HL-60 (cell line): ENCODE measurements around the gene CLCN5.

Source experiments
- DNase-seq, 2 experiments: peaks; one replicate each; pipeline ENCODE4 v3.0.0-alpha.2; 2010 to 2020; ENCODE audit warnings: low read depth in 1 of 2, low spot score in 1 of 2
- H3K27ac ChIP-seq: fragments of 250-450 bp; sonication (Bioruptor Pico); replicated peaks from 2 replicates; pipeline ENCODE4 v1.5.1; 2020; ENCODE audit warnings: mild to moderate bottlenecking, moderate library complexity
- H3K27me3 ChIP-seq: fragments of 250-450 bp; sonication (Bioruptor Pico); 2 replicates; pipeline ENCODE4 v1.5.1; 2021; ENCODE audit warnings: mild to moderate bottlenecking, moderate library complexity; ENCODE audit not compliant: insufficient read depth, poor library complexity, severe bottlenecking
- H3K4me3 ChIP-seq: replicated peaks from 2 replicates; pipeline ENCODE4 v1.5.1; 2011; ENCODE audit warnings: mild to moderate bottlenecking, control low read depth, low read length; ENCODE audit not compliant: insufficient read depth
- CTCF ChIP-seq: IDR thresholded peaks from one replicate; pipeline ENCODE4 v1.5.1; 2011; ENCODE audit warnings: low read length, control low read depth, inconsistent platforms; ENCODE audit not compliant: insufficient read depth
- GABPA ChIP-seq: IDR thresholded peaks from 2 replicates; pipeline ENCODE4 v1.6.1; 2012; ENCODE audit warnings: low read depth
- POLR2AphosphoS5 ChIP-seq: IDR thresholded peaks from 2 replicates; pipeline ENCODE4 v1.6.1; 2012; ENCODE audit warnings: low read depth
- REST ChIP-seq: IDR thresholded peaks from 2 replicates; pipeline ENCODE4 v1.6.1; 2012; ENCODE audit warnings: low read depth; ENCODE audit not compliant: insufficient replicate concordance
- SPI1 ChIP-seq: IDR thresholded peaks from 2 replicates; pipeline ENCODE4 v1.6.1; 2012; ENCODE audit warnings: low read depth, mild to moderate bottlenecking, borderline replicate concordance

Gene CLCN5

GRCh38 chrX:50073601-50074000 is 151.2 kb downstream of the CLCN5 start:
- TF ChIP-seq GABPA (no peak), REST (no peak), POLR2AphosphoS5 (no peak), CTCF (no peak), SPI1 (no peak)
- no peak for DNase-seq
- H3K4me3 ChIP-seq, result no peak overlapping the region
- H3K27ac ChIP-seq, result no peak overlapping the region
- no peaks in the 10 kb centered on the region for H3K27me3 ChIP-seq

GRCh38 chrX:50075630-50076339 is 153.4 kb downstream of the CLCN5 start:
- TF ChIP-seq SPI1, result peak; percentile 25; the same call in 1 of the 2 replicates
- no peak for TF ChIP-seq POLR2AphosphoS5
- no peak for TF ChIP-seq GABPA
- TF ChIP-seq REST, result no peak

GRCh38 chrX:50081282-50081889 is 159.0 kb downstream of the CLCN5 start:
- peak in 1 of 2 experiments; percentile 34 for DNase-seq
- no peak overlapping the region for H3K4me3 ChIP-seq
- H3K27me3 ChIP-seq, result no peaks in the 10 kb centered on the region
- TF ChIP-seq POLR2AphosphoS5 (no peak), CTCF (no peak), REST (no peak), GABPA (no peak), SPI1 (no peak)
- no peak overlapping the region for H3K27ac ChIP-seq

More at GRCh38 chrX:50075630-50076339, 153.4 kb downstream of the CLCN5 start:
- Histone ChIP-seq H3K4me3 (no peak overlapping the region), H3K27me3 (no peaks in the 10 kb centered on the region), H3K27ac (no peak overlapping the region)
- DNase-seq, result peak in 1 of 2 experiments; percentile 27
